T47D (cell line): ENCODE measurements around the gene FAM13A.

Experiments used
- DNase-seq, 2 experiments: peaks; one replicate each; pipeline versions ENCODE4 v3.0.0 to v3.0.0-alpha.2; 2011 to 2012; ENCODE audit warnings: low read depth in 1 of 2, low spot score in 1 of 2
- JUND ChIP-seq: IDR thresholded peaks from 2 replicates; pipeline ENCODE4 v1.6.1; 2012; ENCODE audit warnings: low read depth
- in situ Hi-C: cut with HindIII; loops from 2 replicates; pipeline ENCODE4 v1.10.0; 2016; ENCODE audit warnings: low sequenced_read_pairs, low pct_unique_long_range_greater_than_20kb

Gene FAM13A

DNA sequence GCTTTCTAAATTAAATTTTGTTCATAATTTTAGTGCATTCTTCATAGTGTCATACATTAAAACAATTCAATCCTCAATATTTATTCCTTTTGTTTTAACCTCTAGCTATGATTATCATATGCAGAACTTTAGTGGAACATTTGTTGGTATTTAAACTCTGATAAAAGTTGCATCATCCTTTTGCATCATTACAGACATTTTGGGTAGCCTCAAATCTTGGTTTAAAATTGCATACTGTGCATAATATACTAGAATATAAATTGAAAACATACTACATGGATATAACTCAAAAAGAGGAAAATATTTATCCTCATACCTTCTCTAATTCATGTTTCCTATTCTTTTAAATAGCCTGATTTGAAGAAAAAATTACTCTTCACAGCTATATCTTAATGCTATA is 262.0 kb downstream of the FAM13A start:
- DNase-seq: no peak
- TF ChIP-seq JUND: no peak
- in situ Hi-C loops: no loop called here

DNA sequence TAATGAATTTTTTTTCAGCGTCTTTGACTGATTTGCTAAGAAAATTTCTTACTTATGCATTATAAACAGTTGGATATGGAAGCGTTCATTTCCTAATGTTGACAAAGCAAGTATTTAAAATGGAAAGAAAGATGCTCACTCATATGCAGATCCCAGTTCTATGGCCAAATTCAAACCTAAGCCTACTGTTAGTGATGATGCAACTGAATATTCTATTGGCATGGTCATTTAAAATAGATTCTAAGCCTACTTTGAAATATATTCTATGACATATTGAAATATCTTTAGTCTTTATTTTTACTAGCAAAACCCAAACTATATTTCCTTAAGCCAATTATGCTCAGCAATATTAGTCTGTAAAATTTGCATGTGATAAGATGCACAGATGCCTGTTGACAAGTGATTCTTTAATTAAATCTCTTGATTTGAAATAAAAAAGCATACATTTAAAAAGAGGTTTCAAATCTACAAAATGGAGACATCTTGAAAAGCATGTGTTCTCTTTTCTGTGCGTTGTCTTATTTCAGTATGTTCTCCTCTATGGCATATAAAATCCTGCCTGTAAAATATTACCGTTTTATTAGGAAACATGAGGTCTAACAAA is 262.8 kb downstream of the FAM13A start:
- in situ Hi-C loops: no loop called here
- no peak for DNase-seq
- TF ChIP-seq JUND: no peak

DNA sequence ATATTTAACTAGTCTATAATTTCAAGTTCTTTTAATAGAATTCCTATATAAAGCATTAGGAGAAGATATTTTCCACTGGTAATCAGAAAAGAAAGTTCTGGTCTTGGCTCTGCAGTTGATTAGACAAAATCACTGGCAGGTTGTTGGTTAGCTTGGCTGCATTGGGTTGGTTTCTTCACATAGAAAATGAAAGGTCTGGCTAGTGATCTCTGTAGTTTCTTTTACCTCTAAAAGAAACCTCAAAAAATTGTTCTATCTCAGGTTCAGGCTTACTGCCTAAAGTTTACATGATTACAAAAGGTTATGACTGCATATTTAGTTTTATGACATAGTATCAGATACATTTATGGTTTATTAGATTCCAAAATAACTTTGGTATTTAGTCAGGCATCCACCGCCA is 263.5 kb downstream of the FAM13A start:
- no peak for DNase-seq
- no peak for TF ChIP-seq JUND
- in situ Hi-C loops: no loop called here

DNA sequence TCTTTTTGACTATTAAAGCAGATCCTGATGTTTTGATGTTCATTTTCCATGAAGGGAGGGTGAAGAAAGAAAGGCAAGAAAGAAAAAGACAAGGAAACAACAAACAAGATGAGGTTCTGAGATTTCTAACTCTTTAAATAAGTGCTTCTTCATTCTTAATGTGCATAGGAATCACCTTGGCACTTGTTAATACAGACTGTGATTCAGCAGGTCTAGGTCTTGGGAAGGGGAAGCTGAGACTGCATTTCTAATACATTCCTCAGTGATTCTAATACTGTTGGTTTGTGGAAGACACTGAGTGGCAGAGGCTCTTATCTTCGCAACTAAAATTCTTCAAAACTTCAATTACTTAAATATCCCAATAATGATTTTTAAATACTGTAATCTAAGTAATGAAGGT is 264.2 kb downstream of the FAM13A start:
- no peak for TF ChIP-seq JUND
- in situ Hi-C loops: no loop called here
- no peak for DNase-seq

DNA sequence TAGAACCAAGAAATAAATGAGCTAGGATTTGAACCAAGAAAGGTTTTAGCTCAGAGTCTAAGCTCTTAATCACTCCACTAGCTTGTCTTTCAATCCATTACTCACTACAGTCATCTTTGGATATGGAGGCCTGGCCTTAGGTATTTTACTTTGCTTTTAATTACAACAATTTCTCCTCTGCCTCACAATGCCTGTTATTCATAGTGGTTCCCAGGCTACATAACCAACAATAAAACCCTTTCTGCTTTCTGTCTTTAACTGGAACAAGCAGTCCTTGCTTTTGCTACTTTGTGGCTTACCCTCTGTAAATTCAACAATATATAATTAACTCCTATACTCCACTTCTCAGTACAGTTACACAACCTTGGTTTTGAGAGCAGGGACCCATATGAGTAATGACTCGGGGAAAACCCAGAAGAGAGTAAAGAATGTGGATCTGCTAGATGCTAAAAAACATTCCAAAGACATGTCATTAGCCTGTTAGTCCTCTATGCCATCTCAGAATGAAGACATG is 264.7 kb downstream of the FAM13A start:
- in situ Hi-C loops: no loop called here
- no peak for TF ChIP-seq JUND

DNA sequence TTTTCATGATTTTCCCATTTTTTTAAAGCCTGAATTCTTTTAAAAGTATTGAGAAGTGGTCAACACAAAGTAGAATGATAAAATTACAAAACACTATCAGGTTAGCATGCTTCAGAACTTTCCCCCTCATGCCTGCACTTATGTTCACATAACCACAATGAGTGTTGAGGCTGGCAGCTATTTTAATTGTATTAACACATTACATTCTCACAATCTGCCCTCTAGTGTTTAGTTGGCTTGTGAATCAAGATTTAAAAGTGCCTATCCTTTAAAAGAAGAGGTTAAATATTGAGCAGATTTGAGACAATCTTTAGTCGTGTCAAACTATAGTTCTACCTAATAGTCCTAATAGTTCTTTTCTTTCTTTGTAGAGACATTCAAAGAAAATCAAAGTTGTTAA is 265.7 kb downstream of the FAM13A start:
- no peak for TF ChIP-seq JUND
- in situ Hi-C loops: no loop called here
- peak in 1 of 2 experiments; percentile 40 for DNase-seq

More for the DNA sequence above, 264.7 kb downstream of the FAM13A start:
- DNase-seq: no peak

DNA sequence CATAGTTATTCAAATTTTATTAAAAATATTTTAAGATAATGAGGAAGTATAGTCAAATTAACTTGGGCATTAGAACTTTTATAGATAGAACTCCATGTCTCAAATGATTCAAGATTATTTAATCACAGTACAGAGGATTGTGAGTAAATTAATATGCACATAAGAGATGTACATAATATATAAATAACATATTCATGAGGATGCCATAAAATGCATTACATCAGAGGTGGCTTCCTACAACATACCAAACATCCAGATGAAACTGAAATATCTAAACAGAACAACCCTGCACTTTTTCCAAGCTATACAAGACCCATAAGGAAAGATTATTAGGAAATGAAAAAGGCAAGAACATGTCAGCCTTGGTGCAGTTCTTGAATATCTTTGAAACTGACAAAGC is 268.1 kb downstream of the FAM13A start:
- TF ChIP-seq JUND: no peak
- in situ Hi-C loops: no loop called here
- DNase-seq: no peak

DNA sequence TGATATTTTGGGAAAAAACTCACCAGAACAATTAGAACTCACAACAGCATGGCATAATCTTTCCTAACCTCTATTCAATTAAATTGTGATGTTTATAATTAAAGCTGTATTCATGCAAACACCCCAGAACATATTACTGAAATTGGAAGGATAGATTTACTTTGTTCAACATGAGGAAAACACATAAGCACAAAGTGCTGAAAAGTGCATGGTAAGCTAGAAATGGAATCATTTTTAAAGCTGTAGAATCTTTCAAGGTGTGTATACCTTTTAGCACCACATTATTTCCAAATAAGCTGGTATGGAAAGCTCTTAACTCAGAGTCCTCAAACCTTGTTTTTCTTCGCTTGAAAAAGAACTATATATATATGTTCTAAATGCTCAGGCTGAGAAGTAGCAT is 268.6 kb downstream of the FAM13A start:
- DNase-seq: no peak
- no peak for TF ChIP-seq JUND
- in situ Hi-C loops: no loop called here

DNA sequence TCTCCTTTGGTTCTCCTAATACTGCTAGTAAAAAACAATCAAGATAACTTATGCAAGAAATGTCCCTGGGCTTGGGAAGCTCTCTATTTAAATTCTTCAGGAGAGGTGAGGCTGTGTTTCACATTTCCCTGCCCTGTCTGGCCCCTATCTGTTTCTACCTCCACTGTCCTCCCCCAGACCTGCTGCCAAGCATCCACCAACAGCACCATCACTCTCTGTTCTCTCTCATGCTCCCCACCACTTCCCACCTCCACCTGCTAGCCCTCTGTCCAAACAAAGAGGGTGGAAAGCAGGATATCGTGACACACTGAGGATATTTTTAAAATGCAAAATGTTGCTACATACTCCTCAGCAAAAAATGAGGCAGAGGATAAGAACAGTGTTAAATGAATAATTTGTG is 271.0 kb downstream of the FAM13A start:
- DNase-seq: no peak
- in situ Hi-C loops: no loop called here
- TF ChIP-seq JUND: no peak

DNA sequence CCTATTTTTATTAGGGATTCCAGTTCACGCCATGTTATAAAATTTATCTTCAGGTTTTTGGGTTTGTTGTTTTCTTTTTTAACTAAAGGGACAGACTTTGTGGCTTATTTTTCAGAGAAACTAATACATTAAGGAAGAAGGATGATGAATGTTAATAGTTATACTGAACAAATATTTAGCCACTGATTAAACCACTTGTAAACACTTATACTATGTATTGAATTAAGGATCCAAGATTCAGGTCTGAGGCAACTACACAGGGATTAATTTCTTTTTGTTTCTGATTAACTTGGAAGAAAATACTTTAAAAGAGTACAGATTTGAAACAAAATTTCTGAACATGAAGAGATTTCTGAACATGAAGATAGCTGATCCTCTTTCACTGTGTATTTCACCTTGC is 276.6 kb downstream of the FAM13A start:
- in situ Hi-C loops: no loop called here
- no peak for DNase-seq
- TF ChIP-seq JUND: no peak

DNA sequence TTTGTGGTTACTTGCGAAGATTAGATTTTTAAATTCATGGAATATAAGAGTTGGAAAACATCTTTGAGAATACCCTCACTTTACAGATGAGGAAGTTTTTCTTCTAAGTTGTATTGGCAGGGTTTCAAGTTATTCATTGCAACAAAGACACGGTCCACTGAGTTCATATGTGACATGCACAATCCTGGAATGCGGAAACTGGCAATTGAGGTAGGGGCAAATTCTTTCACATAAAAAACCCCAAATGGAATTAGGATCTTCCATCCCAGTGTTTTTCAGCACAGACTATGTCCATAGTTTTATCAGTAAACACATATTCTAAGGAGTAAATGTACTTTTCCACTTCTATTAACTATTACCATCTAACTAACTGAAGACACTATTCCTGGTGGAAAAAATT is 277.6 kb downstream of the FAM13A start:
- no peak for TF ChIP-seq JUND
- DNase-seq: no peak
- in situ Hi-C loops: no loop called here

DNA sequence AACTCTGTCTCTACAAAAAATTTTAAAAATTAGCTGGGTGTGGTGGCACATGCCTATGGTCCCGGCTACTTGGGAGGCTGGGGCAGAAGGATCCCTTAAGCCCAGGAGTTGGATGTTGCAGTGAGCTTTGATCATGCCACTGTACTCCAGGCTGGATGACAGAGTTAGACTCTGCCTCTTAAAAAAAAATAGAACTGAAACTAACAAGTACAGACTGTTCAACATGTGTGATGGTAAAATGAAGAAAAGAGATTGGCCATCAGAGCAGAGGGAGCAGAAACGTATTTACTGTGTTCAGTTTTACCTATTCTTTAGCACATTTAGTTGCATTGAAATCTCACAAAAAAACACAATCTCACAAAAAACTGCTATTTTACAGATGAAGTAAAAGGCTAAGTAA is 281.5 kb downstream of the FAM13A start:
- DNase-seq: no peak
- TF ChIP-seq JUND: no peak
- in situ Hi-C loops: no loop called here

DNA sequence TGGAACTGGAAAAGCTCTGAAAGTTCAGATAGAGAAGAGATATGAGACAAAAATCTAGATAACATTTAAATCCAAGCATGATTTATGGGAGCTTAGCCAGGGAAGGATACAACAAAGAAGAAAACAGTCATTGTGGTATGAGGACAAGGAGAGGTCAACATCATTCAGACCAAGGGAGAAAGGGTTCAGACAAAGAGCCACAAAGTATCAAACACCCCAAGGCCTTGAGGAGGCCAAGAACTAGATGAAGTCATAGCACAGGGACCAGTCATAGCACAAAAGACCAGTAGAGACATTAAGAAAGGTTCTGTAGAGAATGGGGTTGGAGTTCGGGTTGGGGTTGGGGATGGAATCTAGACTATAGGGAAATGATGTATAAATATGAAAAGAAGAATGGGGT is 282.0 kb downstream of the FAM13A start:
- no peak for DNase-seq
- no peak for TF ChIP-seq JUND
- in situ Hi-C loops: no loop called here

DNA sequence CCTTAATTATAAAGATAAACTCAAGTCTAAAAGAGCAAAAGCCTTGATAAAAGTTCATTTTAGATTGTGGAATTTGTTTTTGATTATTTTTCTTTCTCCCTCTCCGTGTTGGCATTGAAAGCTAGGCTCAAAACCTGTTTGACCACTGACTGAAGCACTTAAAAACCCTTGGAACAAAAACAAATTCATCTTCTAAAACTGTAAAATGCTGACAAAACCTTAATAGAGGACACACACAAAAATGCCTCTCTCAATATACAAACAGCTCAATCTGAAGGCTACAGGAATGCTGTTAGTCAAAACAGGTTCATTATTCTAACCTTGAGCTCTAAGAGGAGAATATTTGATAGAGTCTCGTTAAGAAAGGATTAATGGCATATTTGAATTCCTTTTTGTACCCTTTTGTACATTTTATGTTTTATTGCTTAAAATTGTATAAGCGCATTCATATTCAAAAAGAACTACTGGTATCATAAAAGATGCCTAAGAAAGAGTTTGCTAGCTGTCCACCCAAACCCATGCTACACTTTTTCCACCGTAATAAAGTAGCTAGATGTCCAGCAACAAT is 285.0 kb downstream of the FAM13A start:
- TF ChIP-seq JUND: no peak

More for the DNA sequence above, 285.0 kb downstream of the FAM13A start:
- DNase-seq: no peak
- in situ Hi-C loops: no loop called here
